ENCODE measurements around the gene NANS. TPM values are rescaled to one million over a fixed set of nuclear protein-coding genes. Genes with fewer than 3 reads are reported as not detected.
A peak's percentile ranks its signal among the peaks of the same experiment; 100 is the strongest.
"Not testable (repeated sequence)": the region's sequence is repeated elsewhere in the genome, so short reads cannot be mapped to it uniquely, and the experiment has no call there.

Gene NANS
- total and polyA plus RNA-seq, 3 experiments from 2014 or later: 29.3 to 34.8 (median 33.2) TPM

GRCh38 chr9:98016137-98016680 lies 40.3 kb upstream of the NANS start:
- Mint-ChIP-seq H3K4me1 (peaks cover 0 to 5% (median 0%) of the 10 kb centered on the region in 3 donors), H3K27me3 (no peaks in the 10 kb centered on the region), H3K36me3 (peaks cover 6 to 81% (median 17%) of the 10 kb centered on the region in 3 donors), H3K27ac (peak overlapping the region in 3 of 8 donors; percentile 3 to 43 (median 13)), H3K9me3 (no peaks in the 10 kb centered on the region), H3K4me3 (no peak overlapping the region)
- H3K4me3 ChIP-seq (ENCODE audit: low read length): no peak overlapping the region
- no peaks in the 10 kb centered on the region for H3K9me3 ChIP-seq (ENCODE audit: low read length)
- H3K27me3 ChIP-seq (ENCODE audit: insufficient read depth, low read length, poor library complexity, severe bottlenecking): no peaks in the 10 kb centered on the region
- ChIA-PET CTCF (no interaction called here), POLR2A (no interaction called here)
- H3K27ac ChIP-seq (ENCODE audit: low read depth, low read length): no peak overlapping the region
- H3K4me1 ChIP-seq (ENCODE audit: insufficient read depth, low read length): no peaks in the 10 kb centered on the region
- DNase-seq: no peak
- peaks cover 42% of the 10 kb centered on the region for H3K36me3 ChIP-seq (ENCODE audit: insufficient read depth, low read length)

- peak overlapping the region in 5 of 8 donors; percentile 3 to 59 (median 49) for H3K27ac Mint-ChIP-seq
Observed at GRCh38 chr9:98017306-98017705, 39.2 kb upstream of the NANS start.

GRCh38 chr9:98018347-98018746 lies 38.2 kb upstream of the NANS start:
- no peak overlapping the region for H3K4me3 Mint-ChIP-seq
- ChIA-PET CTCF (interaction anchor here (1.0 to 1.5 kb wide), 2 partner anchors 61 to 95 kb away, joined by 3 to 5 read pairs; no protein-coding TSS in a partner anchor), POLR2A (no interaction called here)
- H3K27ac Mint-ChIP-seq: peak overlapping the region in 1 of 8 donors; percentile 38
- Histone ChIP-seq H3K9me3 (ENCODE audit: low read length) (no peaks in the 10 kb centered on the region), H3K4me3 (ENCODE audit: low read length) (no peak overlapping the region), H3K36me3 (ENCODE audit: insufficient read depth, low read length) (peaks cover 26% of the 10 kb centered on the region), H3K27me3 (ENCODE audit: insufficient read depth, low read length, poor library complexity, severe bottlenecking) (no peaks in the 10 kb centered on the region), H3K27ac (ENCODE audit: low read depth, low read length) (no peak overlapping the region), H3K4me1 (ENCODE audit: insufficient read depth, low read length) (no peaks in the 10 kb centered on the region)
- H3K9me3 Mint-ChIP-seq: no peaks in the 10 kb centered on the region
- peaks cover 6 to 67% (median 8%) of the 10 kb centered on the region in 3 donors for H3K36me3 Mint-ChIP-seq
- peaks cover 0 to 6% (median 2%) of the 10 kb centered on the region in 3 donors for H3K4me1 Mint-ChIP-seq
- no peaks in the 10 kb centered on the region for H3K27me3 Mint-ChIP-seq
- DNase-seq: no peak

More at GRCh38 chr9:98017306-98017705, 39.2 kb upstream of the NANS start:
- H3K9me3 ChIP-seq (ENCODE audit: low read length): no peaks in the 10 kb centered on the region
- no peak overlapping the region for H3K27ac ChIP-seq (ENCODE audit: low read depth, low read length)
- ChIA-PET CTCF (interaction anchor here (1.0 to 1.5 kb wide), 2 partner anchors 60 to 94 kb away, joined by 3 to 5 read pairs; no protein-coding TSS in a partner anchor), POLR2A (no interaction called here)
- Mint-ChIP-seq H3K9me3 (no peaks in the 10 kb centered on the region), H3K4me3 (no peak overlapping the region), H3K36me3 (peaks cover 6 to 77% (median 10%) of the 10 kb centered on the region in 3 donors), H3K4me1 (peaks cover 0 to 6% (median 2%) of the 10 kb centered on the region in 3 donors), H3K27me3 (no peaks in the 10 kb centered on the region)
- no peaks in the 10 kb centered on the region for H3K27me3 ChIP-seq (ENCODE audit: insufficient read depth, low read length, poor library complexity, severe bottlenecking)
- peaks cover 32% of the 10 kb centered on the region for H3K36me3 ChIP-seq (ENCODE audit: insufficient read depth, low read length)
- no peak overlapping the region for H3K4me3 ChIP-seq (ENCODE audit: low read length)
- H3K4me1 ChIP-seq (ENCODE audit: insufficient read depth, low read length): no peaks in the 10 kb centered on the region
- no peak for DNase-seq

- H3K27ac Mint-ChIP-seq: peak overlapping the region in 3 of 8 donors; percentile 55 to 63 (median 59)
- H3K27ac ChIP-seq (ENCODE audit: low read depth, low read length): no peak overlapping the region
- H3K36me3 ChIP-seq (ENCODE audit: insufficient read depth, low read length): peaks cover 18% of the 10 kb centered on the region
- no peaks in the 10 kb centered on the region for H3K9me3 Mint-ChIP-seq
- ChIA-PET CTCF (interaction anchor here (1.0 kb wide), 1 partner anchor 15 kb away, joined by 4 read pairs; no protein-coding TSS in a partner anchor), POLR2A (no interaction called here)
- no peaks in the 10 kb centered on the region for H3K9me3 ChIP-seq (ENCODE audit: low read length)
- no peaks in the 10 kb centered on the region for H3K27me3 Mint-ChIP-seq
- H3K4me1 Mint-ChIP-seq: peaks cover 0 to 6% (median 2%) of the 10 kb centered on the region in 3 donors
- DNase-seq: no peak
- no peaks in the 10 kb centered on the region for H3K4me1 ChIP-seq (ENCODE audit: insufficient read depth, low read length)
- H3K4me3 ChIP-seq (ENCODE audit: low read length): no peak overlapping the region
- no peaks in the 10 kb centered on the region for H3K27me3 ChIP-seq (ENCODE audit: insufficient read depth, low read length, poor library complexity, severe bottlenecking)
- H3K36me3 Mint-ChIP-seq: peaks cover 6 to 61% (median 8%) of the 10 kb centered on the region in 3 donors
- no peak overlapping the region for H3K4me3 Mint-ChIP-seq
Observed at GRCh38 chr9:98019098-98019497, 37.4 kb upstream of the NANS start.

GRCh38 chr9:98019869-98020268 lies 36.7 kb upstream of the NANS start:
- DNase-seq; H3K4me1 ChIP-seq (ENCODE audit: insufficient read depth, low read length); H3K4me1 Mint-ChIP-seq; H3K9me3 Mint-ChIP-seq; H3K27me3 ChIP-seq (ENCODE audit: insufficient read depth, low read length, poor library complexity, severe bottlenecking); H3K4me3 ChIP-seq (ENCODE audit: low read length); H3K4me3 Mint-ChIP-seq; H3K9me3 ChIP-seq (ENCODE audit: low read length); H3K27me3 Mint-ChIP-seq; H3K27ac ChIP-seq (ENCODE audit: low read depth, low read length): not testable (repeated sequence)
- CTCF ChIA-PET: interaction anchor here (1.8 kb wide), 1 partner anchor 15 kb away, joined by 7 read pairs; no protein-coding TSS in a partner anchor
- Mint-ChIP-seq H3K27ac (peak overlapping the region in 5 of 8 donors; percentile 13 to 74 (median 17)), H3K36me3 (peaks cover 6 to 55% (median 8%) of the 10 kb centered on the region in 3 donors)
- peaks cover 14% of the 10 kb centered on the region for H3K36me3 ChIP-seq (ENCODE audit: insufficient read depth, low read length)
- POLR2A ChIA-PET: interaction anchor here (0.6 kb wide), 1 partner anchor 98 kb away, joined by 3 read pairs; no protein-coding TSS in a partner anchor

GRCh38 chr9:98020476-98021145 lies 35.9 kb upstream of the NANS start:
- Mint-ChIP-seq H3K27ac (peak overlapping the region in 2 of 8 donors; percentile 42 to 45), H3K9me3 (no peaks in the 10 kb centered on the region), H3K4me3 (no peak overlapping the region), H3K4me1 (peaks cover 0 to 6% (median 2%) of the 10 kb centered on the region in 3 donors), H3K36me3 (peaks cover 0 to 48% (median 6%) of the 10 kb centered on the region in 3 donors), H3K27me3 (no peaks in the 10 kb centered on the region)
- Histone ChIP-seq H3K27ac (ENCODE audit: low read depth, low read length) (no peak overlapping the region), H3K9me3 (ENCODE audit: low read length) (no peaks in the 10 kb centered on the region), H3K27me3 (ENCODE audit: insufficient read depth, low read length, poor library complexity, severe bottlenecking) (no peaks in the 10 kb centered on the region), H3K4me3 (ENCODE audit: low read length) (no peak overlapping the region), H3K4me1 (ENCODE audit: insufficient read depth, low read length) (no peaks in the 10 kb centered on the region), H3K36me3 (ENCODE audit: insufficient read depth, low read length) (peaks cover 7% of the 10 kb centered on the region)
- DNase-seq: no peak
- POLR2A ChIA-PET: no interaction called here
- CTCF ChIA-PET: interaction anchor here (1.8 kb wide), 1 partner anchor 14 kb away, joined by 7 read pairs; no protein-coding TSS in a partner anchor

GRCh38 chr9:98021306-98022040 lies 35.1 kb upstream of the NANS start:
- Mint-ChIP-seq H3K27me3 (no peaks in the 10 kb centered on the region), H3K9me3 (no peaks in the 10 kb centered on the region), H3K36me3 (peaks cover 0 to 40% (median 2%) of the 10 kb centered on the region in 3 donors), H3K27ac (peak overlapping the region in 5 of 8 donors; percentile 14 to 65 (median 44)), H3K4me3 (no peak overlapping the region), H3K4me1 (peaks cover 0 to 6% (median 2%) of the 10 kb centered on the region in 3 donors)
- H3K27ac ChIP-seq (ENCODE audit: low read depth, low read length): no peak overlapping the region
- no peaks in the 10 kb centered on the region for H3K4me1 ChIP-seq (ENCODE audit: insufficient read depth, low read length)
- POLR2A ChIA-PET: no interaction called here
- H3K4me3 ChIP-seq (ENCODE audit: low read length): no peak overlapping the region
- H3K9me3 ChIP-seq (ENCODE audit: low read length): no peaks in the 10 kb centered on the region
- no peak for DNase-seq
- peaks cover under 1% of the 10 kb centered on the region for H3K36me3 ChIP-seq (ENCODE audit: insufficient read depth, low read length)
- CTCF ChIA-PET: interaction anchor here (1.8 kb wide), 1 partner anchor 13 kb away, joined by 7 read pairs; no protein-coding TSS in a partner anchor
- H3K27me3 ChIP-seq (ENCODE audit: insufficient read depth, low read length, poor library complexity, severe bottlenecking): no peaks in the 10 kb centered on the region

Measured in CD8-positive, alpha-beta memory T cell (primary cell).